CD14-positive monocyte (primary cell): Measurements from ENCODE around the gene DDX51. TPM values are rescaled to one million over a fixed set of nuclear protein-coding genes. Genes with fewer than 3 reads are reported as not detected.

Experiments
- DNase-seq, 3 donors: peaks; one replicate each; pipeline ENCODE4 v3.0.0-alpha.2; 2011 to 2022
- H2AFZ ChIP-seq: 2 replicates; pipeline ENCODE4 v1.6.0; 2012; ENCODE audit warnings: mild to moderate bottlenecking, low read depth, low read length, inconsistent platforms; ENCODE audit not compliant: insufficient read depth, poor library complexity, severe bottlenecking
- H3K27ac ChIP-seq, 2 donors: 1 replicate in 1 of 2; 2 replicates in 1 of 2; pipeline ENCODE4 v1.5.1; 2012 to 2013; ENCODE audit warnings: low read length in 2 of 2, control low read depth in 1 of 2, inconsistent platforms in 1 of 2, low read depth in 1 of 2, mild to moderate bottlenecking in 1 of 2
- H3K27me3 ChIP-seq, 2 donors: one replicate each; pipeline versions ENCODE4 v1.6.0 to v1.6.1; 2011 to 2013; ENCODE audit warnings: low read length in 2 of 2; ENCODE audit not compliant: control insufficient read depth in 2 of 2, insufficient read depth in 2 of 2
- H3K36me3 ChIP-seq, 2 donors: replicated peaks in 1 of 2; 1 replicate in 1 of 2; 2 replicates in 1 of 2; pipeline versions ENCODE4 v1.5.1 to v1.6.1; 2012 to 2013; ENCODE audit warnings: low read length in 2 of 2, control low read depth in 1 of 2, inconsistent platforms in 1 of 2, mild to moderate bottlenecking in 1 of 2; ENCODE audit not compliant: insufficient read depth in 2 of 2, control insufficient read depth in 1 of 2
- H3K4me1 ChIP-seq, 2 donors: 1 replicate in 1 of 2; 2 replicates in 1 of 2; pipeline versions ENCODE4 v1.5.1 to v1.6.1; 2012 to 2013; ENCODE audit warnings: low read length in 2 of 2, control low read depth in 1 of 2, inconsistent platforms in 1 of 2, mild to moderate bottlenecking in 1 of 2, moderate library complexity in 1 of 2; ENCODE audit not compliant: insufficient read depth in 2 of 2, control insufficient read depth in 1 of 2
- H3K4me2 ChIP-seq: replicated peaks from 2 replicates; pipeline ENCODE3; 2012; ENCODE audit warnings: low read length, moderate library complexity, mild to moderate bottlenecking; ENCODE audit not compliant: poor library complexity, severe bottlenecking; ENCODE audit errors: extremely low read depth
- H3K4me3 ChIP-seq, 3 experiments: fragments of 200-600 bp in 1 of 3; sonication (generic) in 1 of 3; replicated peaks in 1 of 3; 1 replicate in 2 of 3; 2 replicates in 1 of 3; pipeline ENCODE4 v1.5.1; 2011 to 2013; ENCODE audit warnings: low read length in 3 of 3, mild to moderate bottlenecking in 3 of 3, control low read depth in 2 of 3, low read depth in 2 of 3, inconsistent platforms in 1 of 3, moderate library complexity in 1 of 3
- H3K79me2 ChIP-seq: 2 replicates; pipeline ENCODE4 v1.6.0; 2012; ENCODE audit warnings: mild to moderate bottlenecking, control low read depth, inconsistent platforms, low read length, moderate library complexity; ENCODE audit not compliant: insufficient read depth
- H3K9ac ChIP-seq: 2 replicates; pipeline ENCODE4 v1.6.0; 2017; ENCODE audit warnings: low read length, mild to moderate bottlenecking; ENCODE audit not compliant: insufficient read depth, poor library complexity, severe bottlenecking
- H3K9me3 ChIP-seq, 2 donors: replicated peaks in 1 of 2; 1 replicate in 1 of 2; 2 replicates in 1 of 2; pipeline versions ENCODE4 v1.5.1 to v1.6.1; 2012 to 2013; ENCODE audit warnings: low read length in 2 of 2, control low read depth in 1 of 2; ENCODE audit not compliant: control insufficient read depth in 1 of 2, insufficient read depth in 1 of 2
- H4K20me1 ChIP-seq: 2 replicates; pipeline ENCODE4 v1.6.0; 2012; ENCODE audit warnings: mild to moderate bottlenecking, low read length, control low read depth, moderate library complexity; ENCODE audit not compliant: insufficient read depth
- H3K27ac Mint-ChIP-seq, 7 donors: one replicate each; pipeline ENCODE4 v1.8.0; 2020; ENCODE audit warnings: mild to moderate bottlenecking in 7 of 7, mixed read lengths in 7 of 7, moderate library complexity in 6 of 7, inconsistent platforms in 2 of 7
- H3K27me3 Mint-ChIP-seq, 3 donors: one replicate each; pipeline ENCODE4 v1.8.0; 2021 to 2022; ENCODE audit warnings: low read depth in 3 of 3, mild to moderate bottlenecking in 3 of 3, mixed read lengths in 3 of 3, moderate library complexity in 3 of 3, inconsistent platforms in 1 of 3
- H3K36me3 Mint-ChIP-seq, 2 donors: one replicate each; pipeline ENCODE4 v1.8.0; 2020; ENCODE audit warnings: mixed read lengths in 2 of 2, inconsistent platforms in 1 of 2, mild to moderate bottlenecking in 1 of 2
- H3K4me1 Mint-ChIP-seq: one replicate; pipeline ENCODE4 v1.8.0; 2020; ENCODE audit warnings: mild to moderate bottlenecking, mixed read lengths
- H3K4me3 Mint-ChIP-seq, 2 donors: one replicate each; pipeline ENCODE4 v1.8.0; 2020; ENCODE audit warnings: mild to moderate bottlenecking in 2 of 2, mixed read lengths in 2 of 2, moderate library complexity in 1 of 2
- H3K9me3 Mint-ChIP-seq, 7 donors: one replicate each; pipeline ENCODE4 v1.8.0; 2020 to 2022; ENCODE audit warnings: mixed read lengths in 7 of 7, mild to moderate bottlenecking in 6 of 7, moderate library complexity in 6 of 7, inconsistent platforms in 2 of 7
- CTCF ChIP-seq: fragments of 200-600 bp; IDR thresholded peaks from one replicate; pipeline ENCODE4 v1.8.0; 2022; ENCODE audit warnings: antibody characterized with exemption, mild to moderate bottlenecking
- WGBS: methylation state at CpG from one replicate; pipeline ENCODE4 v1.1.5; 2013; ENCODE audit warnings: missing lambda C conversion rate; ENCODE audit not compliant: insufficient coverage; 5-methylcytosine and 5-hydroxymethylcytosine counted together
- intact Hi-C, 2 donors: fragments of 100-400 bp; cut with micrococcal nuclease; formaldehyde crosslinking; loops; one replicate each; pipeline versions ENCODE4 v1.15.0 to v1.15.1; 2023
- polyA plus RNA-seq, 3 donors: library from polyadenylated mRNA; depleted of rRNA in 1 of 3; unstranded in 2 of 3; stranded (reverse) in 1 of 3; fragments of 300-500 nt in 2 of 3; fragments of >200 nt in 1 of 3; fragmentation: Illumina TruSeq in 2 of 3; gene quantifications; 1 replicate in 2 of 3; 2 replicates in 1 of 3; pipeline ENCODE4 v1.2.3, GENCODE V29; 2012 to 2021

DDX51 gene
- polyA plus RNA-seq, 3 donors, result 1.7 to 24.9 (median 2.7) TPM

GRCh38 chr12:132176385-132176919, 32.3 kb upstream of the DDX51 start:
- H3K4me1 Mint-ChIP-seq, result peaks cover 11% of the 10 kb centered on the region
- intact Hi-C loops, result no loop called here
- peaks cover 0 to 9% of the 10 kb centered on the region in 2 donors for H3K27me3 ChIP-seq
- no peak overlapping the region for H3K27ac ChIP-seq
- H3K79me2 ChIP-seq, result no peaks in the 10 kb centered on the region
- no peaks in the 10 kb centered on the region for H3K9me3 ChIP-seq
- TF ChIP-seq CTCF, result no peak
- H4K20me1 ChIP-seq, result no peaks in the 10 kb centered on the region
- peaks cover 12 to 31% (median 18%) of the 10 kb centered on the region in 3 donors for H3K27me3 Mint-ChIP-seq
- H3K4me3 ChIP-seq, result no peak overlapping the region
- no peak overlapping the region for H3K4me3 Mint-ChIP-seq
- H3K4me1 ChIP-seq, result peaks cover 7 to 11% of the 10 kb centered on the region in 2 donors
- no peak for DNase-seq
- H3K36me3 Mint-ChIP-seq, result no peaks in the 10 kb centered on the region
- H3K9me3 Mint-ChIP-seq, result peaks cover 0 to 3% (median 0%) of the 10 kb centered on the region in 7 donors
- no peak overlapping the region for H3K9ac ChIP-seq
- WGBS, result 71% methylated on average over 16 of the region's 19 CpGs
- H2AFZ ChIP-seq, result no peak overlapping the region
- no peak overlapping the region for H3K27ac Mint-ChIP-seq
- no peaks in the 10 kb centered on the region for H3K36me3 ChIP-seq
- H3K4me2 ChIP-seq, result no peak overlapping the region

GRCh38 chr12:132175496-132176384, 31.6 kb upstream of the DDX51 start:
- Histone ChIP-seq H3K4me3 (no peak overlapping the region), H3K27ac (no peak overlapping the region), H4K20me1 (no peaks in the 10 kb centered on the region), H3K4me1 (peaks cover 7 to 11% of the 10 kb centered on the region in 2 donors), H2AFZ (no peak overlapping the region), H3K79me2 (no peaks in the 10 kb centered on the region), H3K27me3 (peaks cover 0 to 9% of the 10 kb centered on the region in 2 donors), H3K36me3 (no peaks in the 10 kb centered on the region), H3K9ac (no peak overlapping the region), H3K9me3 (no peaks in the 10 kb centered on the region), H3K4me2 (no peak overlapping the region)
- Mint-ChIP-seq H3K9me3 (peaks cover 0 to 2% (median 0%) of the 10 kb centered on the region in 7 donors), H3K36me3 (no peaks in the 10 kb centered on the region), H3K27ac (no peak overlapping the region), H3K27me3 (peaks cover 12 to 36% (median 18%) of the 10 kb centered on the region in 3 donors), H3K4me3 (no peak overlapping the region), H3K4me1 (peaks cover 11% of the 10 kb centered on the region)
- intact Hi-C loops, result no loop called here
- no peak for DNase-seq
- 80% methylated on average over 28 of the region's 35 CpGs for WGBS
- no peak for TF ChIP-seq CTCF
